ENCODE results near the gene SLC35F1. TPM values are rescaled to one million over a fixed set of nuclear protein-coding genes. Genes with fewer than 3 reads are reported as not detected.

SLC35F1 gene
- polyA plus RNA-seq, 1 donor from 2014 or later: 35.1 TPM

GRCh38 chr6:118086159-118086558, 179.1 kb downstream of the SLC35F1 start:
- H3K4me3 ChIP-seq (ENCODE audit: low read length): no peak overlapping the region
- H3K36me3 ChIP-seq (ENCODE audit: insufficient read depth, low read length): no peaks in the 10 kb centered on the region
- no peak overlapping the region for H3K27ac ChIP-seq (ENCODE audit: low read length)
- H3K9ac ChIP-seq (ENCODE audit: low read length): no peak overlapping the region
- no peaks in the 10 kb centered on the region for H3K9me3 ChIP-seq (ENCODE audit: low read length)
- no peaks in the 10 kb centered on the region for H3K9me2 ChIP-seq (ENCODE audit: insufficient read depth, low read length)
- H3F3A ChIP-seq (ENCODE audit: insufficient read depth, low read length, poor library complexity, severe bottlenecking): no peaks in the 10 kb centered on the region
- TF ChIP-seq CTCF (IDR thresholded peaks at IDR 0.05; ENCODE audit: poor library complexity, severe bottlenecking) (no peak), EZH2 (IDR thresholded peaks at IDR 0.05; ENCODE audit: borderline replicate concordance, insufficient read depth, low read length, poor library complexity, severe bottlenecking) (no peak)
- no peaks in the 10 kb centered on the region for H3K79me2 ChIP-seq (replicated peaks; ENCODE audit: insufficient read depth, low read length)
- no peaks in the 10 kb centered on the region for H4K20me1 ChIP-seq (ENCODE audit: insufficient read depth)
- H3K27me3 ChIP-seq (ENCODE audit: insufficient read depth, low read depth, low read length): no peaks in the 10 kb centered on the region
- no peak overlapping the region for H3K4me2 ChIP-seq (ENCODE audit: low read length)
- no peak overlapping the region for H2AFZ ChIP-seq (ENCODE audit: low read depth, low read length)

- no peak overlapping the region for H3K27ac ChIP-seq (ENCODE audit: low read length)
- H3K79me2 ChIP-seq (replicated peaks; ENCODE audit: insufficient read depth, low read length): no peaks in the 10 kb centered on the region
- H3K4me2 ChIP-seq (ENCODE audit: low read length): no peak overlapping the region
- H4K20me1 ChIP-seq (ENCODE audit: insufficient read depth): no peaks in the 10 kb centered on the region
- H3K4me3 ChIP-seq (ENCODE audit: low read length): no peak overlapping the region
- H2AFZ ChIP-seq (ENCODE audit: low read depth, low read length): no peak overlapping the region
- no peaks in the 10 kb centered on the region for H3K27me3 ChIP-seq (ENCODE audit: insufficient read depth, low read depth, low read length)
- H3K36me3 ChIP-seq (ENCODE audit: insufficient read depth, low read length): no peaks in the 10 kb centered on the region
- no peak overlapping the region for H3K9ac ChIP-seq (ENCODE audit: low read length)
- TF ChIP-seq POLR2AphosphoS5 (IDR thresholded peaks at IDR 0.05): no peak
- no peak for TF ChIP-seq REST (IDR thresholded peaks at IDR 0.05; ENCODE audit: borderline replicate concordance)
- no peak for TF ChIP-seq RAD21 (conservative IDR thresholded peaks at IDR 0.05)
- TF ChIP-seq SMC3 (conservative IDR thresholded peaks at IDR 0.05; ENCODE audit: poor library complexity): no peak
- TF ChIP-seq MXI1 (conservative IDR thresholded peaks at IDR 0.05; ENCODE audit: poor library complexity, severe bottlenecking): no peak
- no peak for TF ChIP-seq EP300 (conservative IDR thresholded peaks at IDR 0.05; ENCODE audit: poor library complexity, severe bottlenecking)
- TF ChIP-seq EZH2 (IDR thresholded peaks at IDR 0.05; ENCODE audit: borderline replicate concordance, insufficient read depth, low read length, poor library complexity, severe bottlenecking): no peak
- no peak for TF ChIP-seq CTCF (IDR thresholded peaks at IDR 0.05; ENCODE audit: poor library complexity, severe bottlenecking)
- TF ChIP-seq TAF1 (IDR thresholded peaks at IDR 0.05; ENCODE audit: low read depth): no peak
- no peaks in the 10 kb centered on the region for H3K9me3 ChIP-seq (ENCODE audit: low read length)
- no peaks in the 10 kb centered on the region for H3K9me2 ChIP-seq (ENCODE audit: insufficient read depth, low read length)
- H3F3A ChIP-seq (ENCODE audit: insufficient read depth, low read length, poor library complexity, severe bottlenecking): no peaks in the 10 kb centered on the region
These were observed 185.0 kb downstream of the SLC35F1 start for GRCh38 chr6:118092086-118092485.

Data from neural cell (in vitro differentiated cells).